Caco-2 (cell line): ENCODE results near the gene PSMC5. TPM values are rescaled to one million over a fixed set of nuclear protein-coding genes. Genes with fewer than 3 reads are reported as not detected.

ENCODE experiments used
- BruUV-seq: library from RNA; stranded (reverse); fragments of 400-500 nt; replicated peaks from 2 replicates; lab custom pipeline; 2021; lab: Mats Ljungman, UMichigan
- CTCF ChIA-PET: fragments of 300-600 bp; sonication (Branson Sonifier 250); formaldehyde crosslinking; loops from one replicate; lab custom pipeline; 2022; ENCODE audit warnings: antibody characterized with exemption; lab: Charles Lee
- POLR2A ChIA-PET: fragments of 300-600 bp; sonication (Branson Sonifier 250); formaldehyde crosslinking; loops from one replicate; lab custom pipeline; 2022; ENCODE audit warnings: antibody characterized with exemption; lab: Charles Lee
- DNase-seq, 2 experiments: peaks; one replicate each; pipeline versions ENCODE4 v3.0.0 to v3.0.0-alpha.2; 2020 to 2022
- H3K27me3 ChIP-seq: replicated peaks from 2 replicates; pipeline ENCODE4 v1.6.0; 2011; ENCODE audit warnings: low read length; ENCODE audit not compliant: control insufficient read depth, insufficient read depth
- H3K36me3 ChIP-seq: 2 replicates; pipeline ENCODE4 v1.5.1; 2011; ENCODE audit warnings: low read length; ENCODE audit not compliant: control insufficient read depth, insufficient read depth
- H3K4me1 ChIP-seq: fragments of 250-450 bp; sonication (Bioruptor Pico); 2 replicates; pipeline ENCODE4 v1.5.1; 2020; ENCODE audit warnings: mild to moderate bottlenecking
- H3K4me3 ChIP-seq: 2 replicates; pipeline ENCODE4 v1.5.1; 2011; ENCODE audit warnings: low read depth, mild to moderate bottlenecking, control low read depth, low read length
- H3K9me3 ChIP-seq: fragments of 250-450 bp; sonication (Bioruptor Pico); 2 replicates; pipeline ENCODE4 v1.5.1; 2020; ENCODE audit warnings: mild to moderate bottlenecking, moderate library complexity
- H3K27ac Mint-ChIP-seq: one replicate; pipeline ENCODE4 v1.8.0; 2022; ENCODE audit warnings: mixed read lengths; ENCODE audit not compliant: unreplicated experiment
- H3K27me3 Mint-ChIP-seq: one replicate; pipeline ENCODE4 v1.8.0; 2022; ENCODE audit warnings: mixed read lengths; ENCODE audit not compliant: insufficient read depth, unreplicated experiment
- H3K36me3 Mint-ChIP-seq: one replicate; pipeline ENCODE4 v1.8.0; 2022; ENCODE audit warnings: mild to moderate bottlenecking, mixed read lengths; ENCODE audit not compliant: insufficient read depth, unreplicated experiment
- H3K4me1 Mint-ChIP-seq: one replicate; pipeline ENCODE4 v1.8.0; 2022; ENCODE audit warnings: low read depth, mixed read lengths; ENCODE audit not compliant: unreplicated experiment
- H3K4me3 Mint-ChIP-seq: one replicate; pipeline ENCODE4 v1.8.0; 2022; ENCODE audit warnings: mild to moderate bottlenecking, moderate library complexity, mixed read lengths; ENCODE audit not compliant: unreplicated experiment
- H3K9me3 Mint-ChIP-seq: one replicate; pipeline ENCODE4 v1.8.0; 2022; ENCODE audit warnings: mixed read lengths; ENCODE audit not compliant: unreplicated experiment
- CTCF ChIP-seq, 2 experiments: fragments of 200-600 bp in 1 of 2; IDR thresholded peaks; 1 replicate in 1 of 2; 2 replicates in 1 of 2; pipeline versions ENCODE4 v1.5.1 to v1.8.0; 2011 to 2022; ENCODE audit warnings: antibody characterized with exemption in 1 of 2, control low read depth in 1 of 2, inconsistent platforms in 1 of 2, low read depth in 1 of 2, low read length in 1 of 2, mild to moderate bottlenecking in 1 of 2, moderate library complexity in 1 of 2; ENCODE audit not compliant: insufficient read depth in 1 of 2, severe bottlenecking in 1 of 2, unreplicated experiment in 1 of 2
- intact Hi-C: fragments of 100-400 bp; cut with micrococcal nuclease; formaldehyde crosslinking; loops from one replicate; pipeline ENCODE4 v1.10.0; 2022; ENCODE audit not compliant: unreplicated experiment
- total RNA-seq: library from RNA; stranded (reverse); gene quantifications from 2 replicates; pipeline ENCODE4 v1.2.3, GENCODE V29; 2022

The PSMC5 gene
- total RNA-seq, 1 experiment from 2014 or later = 197 TPM

- no peak for DNase-seq
- Histone ChIP-seq H3K27me3 (no peaks in the 10 kb centered on the region), H3K4me1 (peaks cover under 1% of the 10 kb centered on the region; the same call in 1 of the 2 replicates), H3K4me3 (no peak overlapping the region), H3K9me3 (no peaks in the 10 kb centered on the region), H3K36me3 (peaks cover 16% of the 10 kb centered on the region)
- ChIA-PET CTCF (interaction anchor here (0.8 kb wide), 1 partner anchor 9 kb away, joined by 3 read pairs; the partner anchor contains the start of gene SMARCD2), POLR2A (interaction anchor here (0.5 kb wide), 1 partner anchor 60 kb away, joined by 6 read pairs; the partner anchor contains the start of gene DDX42)
- Mint-ChIP-seq H3K36me3 (peaks cover 91% of the 10 kb centered on the region), H3K4me1 (peaks cover 14% of the 10 kb centered on the region), H3K9me3 (no peaks in the 10 kb centered on the region), H3K27me3 (no peaks in the 10 kb centered on the region), H3K4me3 (no peak overlapping the region), H3K27ac (no peak overlapping the region)
- BruUV-seq = no TSS peak
- TF ChIP-seq CTCF (IDR thresholded peaks at IDR 0.05; ENCODE audit: insufficient read depth in 1 of 2, low read depth in 1 of 2, low read length in 1 of 2, severe bottlenecking in 1 of 2, unreplicated experiment in 1 of 2) = no peak
- intact Hi-C loops = no loop called here
Measured at GRCh38 chr17:63833741-63834373, 6.6 kb downstream of the PSMC5 start.

GRCh38 chr17:63834431-63835166 is 7.4 kb downstream of the PSMC5 start:
- no TSS peak for BruUV-seq
- Mint-ChIP-seq H3K36me3 (peaks cover 86% of the 10 kb centered on the region), H3K27me3 (no peaks in the 10 kb centered on the region), H3K27ac (no peak overlapping the region), H3K4me1 (peaks cover 15% of the 10 kb centered on the region), H3K4me3 (no peak overlapping the region), H3K9me3 (no peaks in the 10 kb centered on the region)
- peaks cover 14% of the 10 kb centered on the region for H3K36me3 ChIP-seq
- ChIA-PET CTCF (interaction anchor here (0.8 kb wide), 1 partner anchor 8 kb away, joined by 3 read pairs; the partner anchor contains the start of gene SMARCD2), POLR2A (interaction anchor here (0.6 kb wide), 1 partner anchor 10 kb away, joined by 3 read pairs; no protein-coding TSS in a partner anchor)
- peak; percentile 73 to 76 for DNase-seq
- no peaks in the 10 kb centered on the region for H3K9me3 ChIP-seq
- peak; percentile 56 to 66 for TF ChIP-seq CTCF (IDR thresholded peaks at IDR 0.05; ENCODE audit: insufficient read depth in 1 of 2, low read depth in 1 of 2, low read length in 1 of 2, severe bottlenecking in 1 of 2, unreplicated experiment in 1 of 2)
- H3K4me3 ChIP-seq = no peak overlapping the region
- intact Hi-C loops = no loop called here
- no peaks in the 10 kb centered on the region for H3K27me3 ChIP-seq
- H3K4me1 ChIP-seq = no peaks in the 10 kb centered on the region; the same call in 1 of the 2 replicates

- H3K27ac Mint-ChIP-seq = no peak overlapping the region
- TF ChIP-seq CTCF (IDR thresholded peaks at IDR 0.05; ENCODE audit: insufficient read depth in 1 of 2, low read depth in 1 of 2, low read length in 1 of 2, severe bottlenecking in 1 of 2, unreplicated experiment in 1 of 2) = no peak
- Histone ChIP-seq H3K36me3 (peaks cover 11% of the 10 kb centered on the region), H3K9me3 (no peaks in the 10 kb centered on the region), H3K4me1 (no peaks in the 10 kb centered on the region; the same call in 1 of the 2 replicates), H3K4me3 (no peak overlapping the region), H3K27me3 (no peaks in the 10 kb centered on the region)
- POLR2A ChIA-PET = interaction anchor here (0.6 kb wide), 1 partner anchor 11 kb away, joined by 3 read pairs; no protein-coding TSS in a partner anchor
- peaks cover 12% of the 10 kb centered on the region for H3K4me1 Mint-ChIP-seq
- intact Hi-C loops = no loop called here
- H3K4me3 Mint-ChIP-seq = no peak overlapping the region
- BruUV-seq = no TSS peak
- no peaks in the 10 kb centered on the region for H3K27me3 Mint-ChIP-seq
- H3K36me3 Mint-ChIP-seq = peaks cover 79% of the 10 kb centered on the region
- no peaks in the 10 kb centered on the region for H3K9me3 Mint-ChIP-seq
- CTCF ChIA-PET = interaction anchor here (1.2 kb wide), 1 partner anchor 13 kb away, joined by 5 read pairs; no protein-coding TSS in a partner anchor
- no peak for DNase-seq
Measured at GRCh38 chr17:63835167-63835720, 8.0 kb downstream of the PSMC5 start.
